Colon (tissue), 2 donors: ENCODE measurements around the gene NRXN2.

Experiments
- FAIRE-seq: peaks from 2 replicates; lab custom pipeline; 2012; peaks lifted over from hg19 to GRCh38; lab: Jason Lieb, UNC
- donor health status: control.
- donor health status: control.

Gene NRXN2

DNA sequence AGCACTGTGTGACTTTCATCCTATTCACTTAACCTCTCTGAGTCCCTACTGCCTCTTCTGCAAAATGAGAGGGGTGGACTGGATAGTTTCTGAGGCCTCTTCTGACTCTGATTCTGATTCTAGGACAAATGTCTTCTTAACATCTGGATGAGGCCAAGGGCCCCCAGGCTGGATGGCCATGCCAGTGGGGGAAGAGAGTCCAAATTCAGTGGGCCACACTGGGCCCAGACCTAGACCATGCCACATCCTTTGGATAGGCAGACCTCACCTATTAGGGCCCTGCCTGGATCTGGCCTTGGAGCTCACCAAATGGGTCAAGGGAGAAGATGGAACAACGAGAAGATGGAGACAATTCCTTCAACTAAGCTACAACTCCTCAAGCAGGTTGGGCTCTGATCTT, 24.6 kb downstream of the NRXN2 start:
- FAIRE-seq, result no peak

DNA sequence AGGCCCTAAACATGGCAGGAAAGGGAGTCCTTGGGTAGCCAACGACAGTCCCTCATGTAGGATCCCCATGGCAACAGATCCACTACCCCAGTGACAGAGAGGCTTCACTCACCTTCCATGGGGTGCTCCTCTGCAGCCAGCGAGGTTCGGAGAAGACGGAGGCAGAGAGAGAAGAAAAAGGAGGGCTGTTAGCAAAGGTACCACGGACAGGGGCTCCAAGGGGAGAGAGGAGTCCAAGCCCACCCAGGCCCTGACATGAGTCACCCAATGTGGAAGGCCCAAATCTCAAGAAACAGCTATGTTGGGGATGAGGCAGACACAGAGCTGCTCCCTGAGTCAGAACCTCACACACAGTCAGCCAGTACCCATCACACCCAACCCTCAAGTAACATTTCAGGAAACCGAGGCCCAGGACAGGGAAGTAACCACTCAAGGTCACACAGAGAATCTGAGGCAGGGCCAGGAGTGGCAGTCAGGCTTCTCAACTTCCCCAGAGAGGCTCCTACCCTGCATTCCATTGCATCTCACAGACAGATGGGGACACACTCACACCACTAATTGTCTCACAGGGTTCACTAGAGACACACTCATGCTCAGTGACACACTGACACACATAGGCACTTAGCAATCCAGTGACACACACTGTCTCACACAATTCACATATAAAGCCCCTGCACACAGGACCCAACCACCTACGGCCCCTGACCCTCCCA, 25.2 kb downstream of the NRXN2 start:
- FAIRE-seq, result no peak

DNA sequence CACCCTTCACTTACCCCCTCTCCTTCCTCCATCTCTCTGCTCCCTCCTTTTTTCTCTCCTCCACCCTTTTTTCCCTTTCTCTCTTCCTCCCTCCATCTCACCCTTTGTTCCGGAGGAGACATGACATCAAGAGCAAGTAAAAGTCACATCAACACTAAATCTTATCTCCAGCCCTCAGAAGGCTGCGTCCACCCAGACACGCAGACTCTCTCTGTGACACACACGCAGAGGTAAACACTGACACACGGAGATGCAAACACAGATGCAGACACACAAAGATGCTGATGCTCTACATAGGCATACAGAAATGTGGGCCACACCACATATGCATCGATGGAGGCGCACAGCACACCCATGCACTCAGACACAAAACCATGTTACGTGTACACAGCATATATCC, 27.0 kb downstream of the NRXN2 start:
- FAIRE-seq, result no peak

DNA sequence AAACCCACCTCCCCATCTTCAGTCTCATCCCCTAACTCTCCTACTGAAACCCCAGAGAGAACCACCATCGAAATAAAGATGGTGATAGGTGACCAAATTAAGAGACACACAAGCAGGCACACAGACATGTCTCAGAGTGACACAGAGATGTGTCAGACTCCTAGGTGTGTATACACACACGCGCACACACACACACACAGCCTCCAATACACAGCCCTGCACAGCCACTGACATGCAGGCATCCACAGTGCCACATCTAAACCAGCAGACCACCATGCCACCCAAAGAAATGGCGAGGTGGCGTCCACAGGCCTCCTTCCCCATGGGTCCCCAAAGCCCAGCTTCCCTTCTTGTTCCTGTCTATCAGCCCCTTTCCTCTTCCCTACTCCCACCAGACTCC, 27.4 kb downstream of the NRXN2 start:
- no peak for FAIRE-seq

DNA sequence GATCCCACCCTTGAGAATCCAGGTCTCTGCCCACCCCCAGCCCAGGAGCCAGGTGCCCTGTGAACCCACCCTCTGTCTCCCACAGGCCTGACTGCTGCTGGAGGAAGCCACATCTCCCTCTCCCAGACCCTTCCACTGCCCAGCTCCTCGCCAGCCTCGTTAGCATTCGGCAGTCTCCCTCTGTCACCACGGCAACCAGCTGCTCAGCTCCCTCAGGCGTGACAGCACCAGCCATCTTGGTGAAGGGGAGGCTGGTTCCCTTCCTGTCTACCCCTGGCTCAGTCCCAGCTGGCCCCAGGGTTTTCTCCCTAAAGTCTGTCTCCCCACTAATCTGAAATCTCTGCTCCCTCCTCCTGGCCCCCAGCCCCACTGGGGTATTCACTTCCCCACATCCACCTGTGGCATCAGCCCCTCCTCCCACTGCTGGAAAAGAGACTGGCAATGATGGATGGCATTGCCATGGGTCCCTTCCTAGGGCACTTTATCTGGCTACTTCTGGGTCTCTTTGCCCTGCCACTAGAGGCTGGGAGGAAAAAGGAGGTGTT, 28.1 kb downstream of the NRXN2 start:
- no peak for FAIRE-seq

DNA sequence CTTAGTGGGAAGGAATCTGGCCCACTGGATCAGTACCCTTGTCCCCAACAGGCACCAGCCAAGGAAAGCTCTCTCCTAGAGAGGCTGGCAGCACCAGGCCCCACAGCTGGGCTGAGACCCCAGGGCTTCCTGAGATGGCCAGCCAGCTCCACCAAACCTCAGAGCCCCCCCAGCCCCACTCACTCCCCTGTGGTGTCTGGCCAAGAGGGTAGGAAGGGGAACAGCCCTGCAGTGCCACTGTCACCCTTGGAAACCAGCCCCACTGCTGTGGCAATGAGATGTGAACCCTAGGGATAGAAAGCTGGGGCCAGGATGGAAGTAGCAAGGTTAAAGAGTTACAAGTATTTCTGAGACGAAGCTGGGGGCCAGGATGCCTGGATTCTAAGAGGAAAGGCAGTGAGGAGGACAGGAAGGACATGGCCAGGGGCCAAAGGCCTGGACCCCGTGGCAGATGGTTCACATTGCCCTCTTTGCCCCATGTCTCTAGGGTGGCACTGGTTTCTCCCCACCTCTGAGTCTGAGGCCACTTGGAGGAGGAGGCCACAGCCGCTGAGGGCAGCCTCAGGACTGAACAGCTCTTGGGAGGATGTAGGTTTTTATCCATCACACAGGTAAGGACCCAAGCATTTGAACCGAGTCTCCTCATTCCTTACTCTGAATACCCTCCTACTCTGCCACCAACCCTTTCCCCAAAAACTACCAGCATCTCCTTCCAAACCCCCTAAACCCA, 28.8 kb downstream of the NRXN2 start:
- FAIRE-seq, result no peak

DNA sequence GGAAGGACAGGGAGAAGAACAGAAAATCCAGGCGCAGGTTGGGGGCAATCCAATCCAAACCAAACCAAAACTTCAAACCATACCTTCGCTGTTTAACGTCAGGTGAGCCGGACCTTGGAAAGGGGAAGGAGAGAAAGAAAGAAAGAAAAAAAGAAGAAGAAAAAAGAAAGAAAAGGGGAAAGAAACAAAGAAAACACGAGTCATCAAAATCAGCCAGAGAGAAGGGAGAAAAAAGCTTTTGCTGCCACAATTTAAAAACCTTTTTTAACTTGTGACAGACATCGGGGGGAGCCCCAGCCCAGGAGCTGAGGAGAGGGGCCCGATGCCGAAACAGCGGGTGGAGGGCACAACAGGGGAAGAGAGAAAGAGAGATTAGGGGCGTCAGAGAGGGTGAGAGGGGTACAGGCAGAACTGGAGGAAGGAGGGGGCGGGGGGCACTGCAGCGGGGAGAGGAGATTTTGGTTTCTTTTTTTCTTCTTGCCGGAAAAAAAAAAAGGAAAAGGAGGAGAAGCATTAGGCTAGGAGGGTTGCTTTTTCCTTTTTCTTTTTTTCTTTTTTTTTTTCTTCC, 30.1 kb downstream of the NRXN2 start:
- FAIRE-seq, result no peak

DNA sequence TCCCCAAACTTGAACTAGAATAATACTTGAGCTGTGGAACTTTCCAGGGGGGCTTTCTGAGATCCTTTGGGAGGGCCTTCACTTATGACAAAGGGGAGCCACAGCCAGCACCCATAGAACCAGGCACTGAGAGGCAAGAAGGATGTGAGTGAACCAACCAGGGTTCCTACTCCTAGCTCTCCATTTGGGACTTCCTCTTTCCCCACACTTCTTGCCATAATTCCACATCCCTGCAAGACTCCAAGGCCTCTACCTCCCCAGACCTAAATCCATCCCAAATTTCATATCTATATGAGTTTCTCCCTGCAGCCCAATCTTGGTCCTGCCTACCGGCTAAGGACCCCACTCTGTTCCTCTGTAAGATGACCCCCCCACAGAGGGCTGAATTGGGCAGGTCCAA, 31.5 kb downstream of the NRXN2 start:
- FAIRE-seq, result no peak

DNA sequence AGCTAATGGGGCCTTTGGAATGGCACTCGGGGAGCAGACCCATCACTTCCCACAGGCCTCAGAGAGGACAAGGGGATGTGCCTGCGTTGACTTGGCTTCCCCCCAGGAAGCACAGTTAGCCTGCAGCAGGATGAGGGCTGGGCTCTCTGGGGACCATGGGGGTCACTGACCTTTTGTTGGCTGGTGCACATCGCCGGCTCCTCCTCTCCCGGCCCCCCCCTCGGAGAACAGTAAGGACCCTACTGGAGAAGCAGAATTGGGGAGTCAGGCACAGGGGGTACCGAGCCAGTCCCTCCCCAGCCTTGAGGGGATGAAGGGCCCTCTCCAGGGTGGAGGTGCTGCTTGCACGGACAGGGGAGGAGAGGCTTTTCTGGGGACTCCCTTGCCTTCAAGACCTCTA, 32.8 kb downstream of the NRXN2 start:
- no peak for FAIRE-seq

DNA sequence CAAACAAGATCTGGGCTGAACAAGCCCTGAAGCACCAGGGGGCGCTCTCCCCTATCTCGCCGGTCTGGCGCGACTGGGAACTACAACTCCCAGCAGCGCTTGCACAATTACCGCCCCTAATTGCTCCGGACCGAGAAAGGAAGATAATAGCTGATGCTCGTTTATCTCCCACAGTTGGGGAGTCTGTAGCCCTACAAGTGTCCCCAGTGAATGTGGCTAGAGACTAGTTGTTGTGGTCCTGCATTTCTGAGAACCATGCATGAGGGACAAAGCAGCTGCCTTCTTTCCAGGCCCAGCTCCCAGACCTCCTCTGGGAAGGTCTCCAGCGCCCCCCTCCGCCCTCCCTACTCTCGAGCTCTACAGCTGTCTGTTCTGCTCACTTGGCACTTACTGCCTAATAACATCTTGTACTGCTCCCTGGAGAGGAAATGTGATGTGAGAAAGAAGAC, 34.4 kb downstream of the NRXN2 start:
- FAIRE-seq, result no peak

DNA sequence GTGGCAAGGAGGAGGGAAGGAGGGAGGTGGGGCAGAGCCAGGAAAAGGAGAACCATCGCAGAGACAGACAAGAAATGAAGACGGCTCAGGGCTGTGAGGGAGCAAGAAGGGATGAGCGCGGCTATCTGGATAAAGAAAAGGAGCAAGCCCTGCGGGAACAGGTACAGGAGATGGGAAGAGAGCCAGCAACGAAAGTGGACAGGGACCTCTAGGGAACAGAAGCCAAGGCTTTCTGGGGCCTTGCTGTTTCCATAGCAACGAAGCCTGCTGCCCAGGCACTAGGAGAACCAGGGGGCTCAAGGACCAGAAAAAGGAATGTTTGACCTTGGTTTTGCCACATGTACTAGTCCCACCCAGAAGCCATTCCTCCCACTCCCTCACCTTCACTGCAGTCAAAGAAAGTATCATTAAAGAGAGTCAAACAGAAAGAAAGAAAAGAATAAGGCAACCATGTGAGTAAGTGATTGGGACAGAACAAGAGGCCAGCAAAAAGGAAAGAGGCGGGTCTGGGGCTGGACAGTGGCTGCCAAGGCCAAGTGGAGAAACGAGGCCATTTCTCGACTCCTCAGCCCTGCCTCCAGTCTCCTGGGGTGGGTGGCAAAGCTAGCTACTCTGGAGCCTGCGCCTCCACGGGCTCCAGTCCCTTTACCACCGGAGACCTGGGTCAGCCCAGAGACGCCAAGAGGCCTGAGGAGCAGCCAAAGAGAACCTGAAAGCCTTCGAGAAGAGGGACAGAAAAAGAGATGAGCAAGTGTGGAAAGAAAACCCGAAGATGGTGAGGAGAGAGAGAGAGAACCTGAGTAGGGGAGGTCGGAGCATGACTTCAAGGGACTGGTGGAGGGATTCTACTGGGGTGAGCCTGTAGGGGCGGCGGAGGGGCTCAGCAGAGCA, 35.1 kb downstream of the NRXN2 start:
- no peak for FAIRE-seq

DNA sequence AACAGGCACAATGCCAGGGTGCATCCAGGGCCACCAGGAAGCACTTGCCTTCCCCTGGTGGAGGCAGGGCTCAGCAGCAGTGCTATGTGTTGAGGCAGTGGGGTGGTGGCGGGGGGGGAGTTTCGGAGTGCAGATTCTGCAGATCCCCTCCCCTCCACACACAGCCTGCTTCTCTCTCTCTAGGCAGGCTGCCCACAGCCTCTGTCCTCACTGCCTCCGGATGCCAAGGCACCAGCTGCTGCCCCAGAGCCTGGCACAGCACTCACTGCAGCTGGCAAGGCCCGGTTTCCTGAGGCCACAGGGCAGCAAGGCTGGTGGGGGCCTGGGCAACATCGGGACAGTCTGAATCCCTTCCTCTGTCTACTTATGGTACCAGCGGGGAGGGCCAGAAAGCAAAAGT, 35.8 kb downstream of the NRXN2 start:
- no peak for FAIRE-seq

DNA sequence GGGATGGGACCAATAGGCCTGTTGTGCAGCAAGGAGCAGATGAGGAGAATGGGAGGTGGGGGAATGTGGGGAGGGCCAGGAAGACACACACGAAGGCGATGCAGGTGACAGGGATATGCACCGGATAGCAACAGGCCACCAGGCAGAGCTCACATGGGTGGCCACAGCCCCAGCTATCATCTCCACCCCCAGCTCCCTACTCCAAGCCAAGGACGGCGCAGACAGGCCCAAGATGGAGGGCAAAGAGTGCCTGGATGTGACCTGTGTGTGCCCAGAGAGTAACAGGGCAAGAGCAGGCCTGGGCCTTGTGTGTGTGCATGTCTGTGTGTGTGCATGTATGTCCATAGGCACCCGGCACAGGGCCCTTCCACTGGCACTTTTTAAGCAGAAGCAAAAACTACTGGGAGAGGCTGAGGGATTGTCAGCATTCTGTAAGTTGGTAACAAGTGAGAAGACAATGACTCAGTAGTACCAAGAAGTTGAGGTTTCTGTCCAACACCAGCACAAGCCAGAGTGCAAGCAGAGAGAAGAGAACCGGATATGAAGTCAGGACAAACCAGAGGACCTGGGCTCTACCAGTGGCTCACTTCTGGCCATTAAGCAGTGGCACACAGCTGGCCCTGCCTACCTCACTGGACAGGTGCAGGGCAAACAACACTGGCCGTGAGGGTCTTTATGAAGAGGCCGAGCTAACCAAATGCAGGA, 36.4 kb downstream of the NRXN2 start:
- no peak for FAIRE-seq

DNA sequence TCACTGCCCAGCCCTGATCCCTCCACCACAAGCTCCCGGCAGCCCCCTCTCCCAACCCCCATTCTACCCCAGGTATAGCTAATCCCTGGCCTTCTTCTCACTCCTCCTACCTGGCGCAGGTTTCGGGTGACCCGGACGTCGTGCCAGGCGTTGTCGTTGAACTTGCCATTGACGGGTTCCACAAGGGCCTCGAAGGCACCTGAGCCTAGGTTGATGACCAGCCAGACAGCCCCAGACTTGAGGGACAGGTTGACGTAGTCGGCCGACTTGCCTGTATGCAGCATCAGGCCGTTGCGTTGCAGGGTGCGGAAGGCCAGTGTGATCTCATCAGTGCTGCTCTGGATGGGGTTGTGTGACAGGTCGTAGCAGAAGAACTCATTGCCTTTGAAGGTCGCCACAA, 37.5 kb downstream of the NRXN2 start:
- no peak for FAIRE-seq

DNA sequence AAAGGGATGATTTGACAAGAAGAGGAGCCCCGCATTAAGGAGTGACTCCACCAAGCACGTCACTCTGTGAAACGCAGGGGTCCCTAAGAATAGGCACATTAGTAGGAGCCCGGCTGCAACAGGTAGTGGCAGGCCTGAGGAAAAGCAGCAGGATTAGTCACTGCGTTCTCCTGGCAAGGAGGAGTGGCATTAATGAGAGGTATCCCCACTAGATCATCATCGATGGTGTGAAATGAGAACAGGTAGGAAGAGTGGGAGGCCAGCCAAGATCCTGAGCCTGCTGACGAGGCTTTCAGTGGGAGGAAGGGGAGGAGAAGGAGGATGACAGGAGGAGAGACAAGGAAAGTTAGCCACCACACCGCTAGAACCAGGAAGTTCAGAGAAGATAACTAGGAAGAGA, 38.6 kb downstream of the NRXN2 start:
- FAIRE-seq, result no peak

DNA sequence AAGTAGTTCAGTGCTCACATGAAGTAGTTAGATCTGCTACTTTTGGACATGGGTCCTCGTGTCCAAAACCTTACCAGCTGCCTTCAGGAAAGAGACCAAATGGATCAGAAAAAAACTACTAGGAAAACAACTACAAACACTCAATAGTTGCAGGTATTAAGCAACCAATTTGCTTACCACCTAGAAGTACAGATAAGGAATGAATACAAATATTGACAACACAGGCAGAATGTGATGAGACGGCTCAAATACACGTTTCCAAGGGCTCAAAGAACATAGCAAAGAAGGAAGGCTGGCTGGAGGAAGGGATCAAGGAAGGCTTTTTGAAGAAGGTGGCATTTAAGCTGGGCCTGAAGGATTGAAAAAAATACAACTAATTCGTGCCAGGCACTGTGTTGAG, 41.8 kb downstream of the NRXN2 start:
- no peak for FAIRE-seq

DNA sequence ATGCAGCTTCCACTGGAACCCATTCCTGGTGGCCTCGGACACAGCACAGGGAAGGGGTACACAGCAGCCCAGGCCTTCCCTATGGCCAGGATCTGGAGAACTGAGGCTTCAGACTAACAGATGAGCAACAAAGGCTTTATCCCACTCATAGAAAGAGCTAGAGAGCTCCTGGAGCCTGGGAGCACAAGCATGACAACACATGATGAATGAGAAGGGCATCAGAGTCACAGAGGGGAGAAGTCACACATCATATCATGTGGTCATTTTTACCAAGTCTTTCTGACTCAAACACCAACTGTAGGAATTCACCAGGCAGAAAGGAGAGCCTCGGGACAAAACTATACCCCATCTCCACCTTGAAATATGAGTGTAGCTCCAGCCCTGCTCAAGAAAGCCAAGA, 43.2 kb downstream of the NRXN2 start:
- FAIRE-seq, result no peak

DNA sequence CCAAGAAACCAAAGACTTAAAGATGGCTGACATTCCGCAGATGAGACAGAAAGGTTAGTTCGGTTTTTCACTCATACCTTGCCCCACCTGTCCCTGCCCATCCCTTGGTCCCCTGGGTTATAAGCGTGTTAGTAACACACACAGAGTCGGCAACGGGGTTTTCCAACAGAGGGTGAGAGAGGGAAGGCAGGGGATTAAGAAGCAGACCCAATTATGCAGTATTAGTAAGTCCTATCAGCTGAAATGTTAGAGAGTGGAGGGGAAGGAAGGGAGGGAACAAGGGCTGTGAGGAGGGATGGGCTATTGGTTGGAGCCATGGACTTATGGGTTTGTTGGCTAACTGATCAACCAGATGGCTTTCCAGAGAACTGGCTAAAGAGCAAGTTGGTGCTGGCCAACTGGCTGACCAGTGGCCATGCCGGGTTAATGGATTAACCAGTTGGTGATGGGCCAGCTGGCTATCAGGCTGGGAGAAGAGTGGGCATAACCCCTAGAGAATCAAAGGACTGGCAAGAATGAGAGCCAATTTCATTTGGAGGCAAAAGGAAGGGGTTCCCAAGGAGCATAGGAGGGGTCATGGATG, 45.5 kb downstream of the NRXN2 start:
- no peak for FAIRE-seq

DNA sequence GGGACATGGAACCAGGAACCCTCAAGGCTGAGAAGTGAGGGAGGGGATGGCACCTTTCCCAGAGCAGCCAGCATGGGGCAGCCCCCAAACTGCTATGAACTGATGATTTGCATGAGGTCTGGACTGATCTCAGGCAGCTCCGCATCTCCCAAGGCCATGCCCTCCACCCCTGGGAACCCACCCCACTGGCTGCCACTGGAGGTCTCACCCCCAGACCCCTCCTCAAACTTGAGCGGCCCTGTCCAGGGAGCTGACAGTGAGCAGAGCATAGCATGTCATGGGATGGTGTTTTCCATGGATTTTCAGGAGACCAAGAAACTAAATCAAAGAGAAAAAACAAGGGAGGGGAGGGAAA, 46.8 kb downstream of the NRXN2 start:
- FAIRE-seq, result no peak

DNA sequence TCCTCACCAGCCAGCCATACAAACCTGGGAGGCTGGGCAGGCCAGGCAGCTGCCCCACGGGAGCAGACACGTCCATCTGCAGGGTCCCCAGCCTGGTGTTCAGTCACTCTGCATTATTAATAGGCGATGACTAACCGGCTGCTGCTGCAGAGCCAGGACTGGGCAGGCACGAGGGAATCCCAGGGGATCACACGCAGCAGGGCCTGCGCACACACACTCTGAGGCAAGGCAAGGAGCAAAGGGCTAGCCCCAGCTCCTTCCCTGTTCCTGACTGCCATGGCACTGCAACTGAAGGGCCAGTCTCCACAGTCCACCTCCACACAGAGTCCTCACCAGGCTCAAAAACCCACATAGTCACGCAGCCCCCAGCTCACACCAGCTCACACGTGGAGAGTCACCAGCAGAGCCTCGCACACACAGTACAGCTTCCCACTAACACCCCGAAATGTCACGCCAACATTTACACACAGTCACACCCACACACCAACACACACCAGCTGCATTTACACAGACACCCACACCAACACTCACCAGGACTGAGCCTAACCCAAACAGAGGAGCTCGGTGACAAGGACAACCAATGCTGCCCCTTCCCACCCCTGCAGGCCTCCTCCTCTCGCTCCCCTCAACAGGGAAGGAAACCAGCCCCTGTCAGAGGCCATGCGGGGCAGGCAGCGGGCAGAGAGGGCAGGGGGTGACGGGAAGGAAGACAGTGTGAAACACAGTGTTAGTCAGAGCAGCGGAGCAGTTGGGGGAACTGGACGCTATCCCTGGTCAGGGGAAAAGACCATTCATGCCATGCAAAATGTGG, 47.3 kb downstream of the NRXN2 start:
- no peak for FAIRE-seq

DNA sequence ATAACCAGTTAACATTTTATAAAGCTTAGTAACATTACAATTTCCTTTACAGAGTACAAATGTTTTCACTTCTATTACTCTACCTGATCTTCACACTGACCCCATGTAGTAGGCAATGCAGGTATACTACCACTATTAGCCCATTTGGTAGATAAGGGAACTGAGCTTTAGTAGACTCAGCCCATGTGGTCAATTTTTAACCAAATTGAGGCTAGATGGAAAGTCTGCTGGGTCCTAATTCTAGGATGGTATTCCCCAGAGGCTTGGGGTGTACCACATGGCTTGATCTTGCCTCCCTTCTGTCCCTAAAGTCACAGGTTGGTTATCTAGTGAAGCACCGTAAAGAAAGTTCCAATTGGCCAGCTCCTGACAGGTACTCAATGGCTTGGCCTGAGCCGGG, 48.2 kb downstream of the NRXN2 start:
- FAIRE-seq, result no peak
